Gastroesophageal sphincter (tissue), 4 donors: ENCODE measurements around the gene PNPLA7. TPM values are rescaled to one million over a fixed set of nuclear protein-coding genes. Genes with fewer than 3 reads are reported as not detected.

ENCODE experiments used
- ATAC-seq: fragments of 150-250 bp; one replicate; pipeline ENCODE4 v1.9.1; 2016; ENCODE audit warnings: mild to moderate bottlenecking, moderate library complexity
- H3K27ac ChIP-seq, 4 donors: fragments of 200-600 bp; sonication (generic) in 3 of 4; 1 replicate in 3 of 4; 2 replicates in 1 of 4; pipeline ENCODE4 v1.5.1; 2016 to 2019
- H3K27me3 ChIP-seq: fragments of 200-600 bp; sonication (generic); one replicate; pipeline ENCODE4 v1.5.1; 2019
- H3K36me3 ChIP-seq, 2 donors: fragments of 200-600 bp; sonication (generic); one replicate each; pipeline ENCODE4 v1.5.1; 2019; ENCODE audit warnings: control low read depth in 1 of 2
- H3K4me1 ChIP-seq, 3 donors: fragments of 200-600 bp; sonication (generic); 1 replicate in 2 of 3; 2 replicates in 1 of 3; pipeline ENCODE4 v1.5.1; 2016 to 2019; ENCODE audit warnings: control low read depth in 2 of 3
- H3K4me3 ChIP-seq, 2 donors: fragments of 200-600 bp; sonication (generic); one replicate each; pipeline ENCODE4 v1.5.1; 2019; ENCODE audit warnings: mild to moderate bottlenecking in 1 of 2, moderate library complexity in 1 of 2
- H3K9me3 ChIP-seq, 3 donors: fragments of 200-600 bp; sonication (generic); one replicate each; pipeline ENCODE4 v1.5.1; 2017 to 2019; ENCODE audit warnings: control low read depth in 2 of 3
- EP300 ChIP-seq: sonication (generic); formaldehyde crosslinking; IDR thresholded peaks from one replicate; pipeline ENCODE4 v1.6.1; 2017; ENCODE audit warnings: antibody characterized with exemption, mild to moderate bottlenecking
- POLR2A ChIP-seq, 2 donors: fragments of 450-650 bp; IDR thresholded peaks; one replicate each; pipeline ENCODE4 v1.6.1; 2017; ENCODE audit warnings: antibody characterized with exemption in 2 of 2, mild to moderate bottlenecking in 2 of 2, moderate library complexity in 1 of 2
- POLR2AphosphoS5 ChIP-seq: sonication (generic); formaldehyde crosslinking; IDR thresholded peaks from one replicate; pipeline ENCODE4 v1.6.1; 2017; ENCODE audit warnings: antibody characterized with exemption
- WGBS, 2 donors: methylation state at CpG; one replicate each; pipeline ENCODE4 v1.1.5; 2018; ENCODE audit warnings: low coverage in 1 of 2; 5-methylcytosine and 5-hydroxymethylcytosine counted together
- total RNA-seq, 4 donors: library from RNA; depleted of rRNA; stranded (reverse); fragments of >200 nt; gene quantifications; one replicate each; pipeline ENCODE4 v1.1.0, GENCODE V29; 2016
- TF ChIP-seq, protein P1 (sequence below), 4 experiments: fragments of 200-600 bp in 2 of 4; fragments of 450-650 bp in 2 of 4; sonication (generic) in 1 of 4; IDR thresholded peaks; one replicate each; pipeline ENCODE4 v1.5.1; 2017 to 2019; ENCODE audit warnings: antibody characterized with exemption in 4 of 4, mild to moderate bottlenecking in 2 of 4, moderate library complexity in 2 of 4

Gene PNPLA7
- total RNA-seq, 4 donors from 2014 or later: 2.0 to 11.2 (median 6.6) TPM

DNA sequence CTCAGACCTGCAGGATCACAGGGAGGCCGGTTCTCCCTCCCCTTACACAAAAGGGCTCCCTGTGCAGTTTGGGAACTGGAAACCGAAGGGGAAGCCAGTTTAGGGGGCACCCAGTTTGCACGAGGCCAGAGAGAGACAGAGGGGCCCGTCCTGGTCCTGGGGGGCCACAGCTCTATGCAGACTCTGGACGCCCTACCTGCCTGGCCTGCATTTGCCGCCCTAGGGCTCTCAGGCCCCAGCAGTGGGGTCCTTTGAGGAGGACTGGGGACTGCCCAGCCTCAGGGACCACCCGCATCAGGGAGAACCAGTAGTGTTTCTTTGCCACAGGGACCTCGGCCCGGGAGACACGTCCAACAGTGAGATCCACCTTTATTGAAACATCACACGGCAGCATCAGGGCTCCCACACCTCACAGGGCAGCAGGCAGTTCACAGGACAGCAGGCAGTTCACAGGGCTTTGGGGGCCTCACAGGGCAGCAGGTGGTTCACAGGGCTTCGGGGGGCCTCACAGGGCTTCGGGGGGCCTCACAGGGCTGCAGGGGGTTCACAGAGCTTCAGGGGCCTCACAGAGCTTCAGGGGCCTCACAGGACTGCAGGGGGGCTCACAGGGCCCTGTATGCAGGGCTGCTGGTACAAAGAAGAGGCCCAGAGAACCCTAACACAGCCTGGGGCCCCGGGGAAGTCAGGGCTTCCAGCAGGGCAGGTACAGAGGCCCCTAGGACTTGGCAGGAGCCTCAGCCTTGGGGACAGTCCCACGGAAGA is 90.4 kb downstream of the PNPLA7 start:
- WGBS, 2 donors: 43% methylated on average over 1 of the region's 15 CpGs; no CpG with 5 or more reads in 1 of the 2 donors
- H3K36me3 ChIP-seq: peaks cover 0 to 44% of the 10 kb centered on the region in 2 donors
- no peaks in the 10 kb centered on the region for H3K9me3 ChIP-seq
- TF ChIP-seq, protein P1, sequence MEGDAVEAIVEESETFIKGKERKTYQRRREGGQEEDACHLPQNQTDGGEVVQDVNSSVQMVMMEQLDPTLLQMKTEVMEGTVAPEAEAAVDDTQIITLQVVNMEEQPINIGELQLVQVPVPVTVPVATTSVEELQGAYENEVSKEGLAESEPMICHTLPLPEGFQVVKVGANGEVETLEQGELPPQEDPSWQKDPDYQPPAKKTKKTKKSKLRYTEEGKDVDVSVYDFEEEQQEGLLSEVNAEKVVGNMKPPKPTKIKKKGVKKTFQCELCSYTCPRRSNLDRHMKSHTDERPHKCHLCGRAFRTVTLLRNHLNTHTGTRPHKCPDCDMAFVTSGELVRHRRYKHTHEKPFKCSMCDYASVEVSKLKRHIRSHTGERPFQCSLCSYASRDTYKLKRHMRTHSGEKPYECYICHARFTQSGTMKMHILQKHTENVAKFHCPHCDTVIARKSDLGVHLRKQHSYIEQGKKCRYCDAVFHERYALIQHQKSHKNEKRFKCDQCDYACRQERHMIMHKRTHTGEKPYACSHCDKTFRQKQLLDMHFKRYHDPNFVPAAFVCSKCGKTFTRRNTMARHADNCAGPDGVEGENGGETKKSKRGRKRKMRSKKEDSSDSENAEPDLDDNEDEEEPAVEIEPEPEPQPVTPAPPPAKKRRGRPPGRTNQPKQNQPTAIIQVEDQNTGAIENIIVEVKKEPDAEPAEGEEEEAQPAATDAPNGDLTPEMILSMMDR (IDR thresholded peaks at IDR 0.05): no peak
- no peak for TF ChIP-seq POLR2AphosphoS5
- TF ChIP-seq POLR2A (IDR thresholded peaks at IDR 0.05): no peak
- TF ChIP-seq EP300: no peak
- ATAC-seq: no peak
- H3K27me3 ChIP-seq: no peaks in the 10 kb centered on the region
- peaks cover 0 to 67% (median 21%) of the 10 kb centered on the region in 3 donors for H3K4me1 ChIP-seq
- H3K27ac ChIP-seq: peak overlapping the region; percentile 7 to 80 (median 70)
- H3K4me3 ChIP-seq: peak overlapping the region; percentile 26 to 74

DNA sequence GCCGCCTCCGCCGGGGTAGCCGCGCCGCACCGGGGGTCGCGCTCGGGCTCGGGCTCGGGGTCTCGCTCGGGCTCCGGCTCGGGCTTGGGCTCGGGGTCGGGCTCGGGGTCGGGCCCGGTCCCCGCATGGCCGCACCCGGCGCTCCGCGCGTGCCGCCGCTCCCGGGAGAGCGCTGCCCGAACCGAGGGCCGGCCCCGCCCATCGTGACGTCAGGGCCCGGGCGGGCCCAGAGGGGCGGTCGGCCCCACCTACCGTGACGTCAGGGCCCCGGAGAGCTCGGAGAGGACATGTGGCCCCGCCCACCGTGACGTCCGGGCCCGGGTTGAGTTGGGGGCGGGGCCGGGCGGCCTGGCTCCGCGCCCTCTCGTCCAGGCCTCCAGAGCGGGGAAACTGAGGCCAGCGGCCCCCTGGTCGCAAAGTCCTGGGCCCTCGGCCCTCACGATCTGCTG is 91.0 kb downstream of the PNPLA7 start, which contains the start of gene NSMF:
TSS of gene NSMF (minus strand) at position 183 of the 449 bp plus-strand sequence. CDS start 232 bp downstream, outside the sequence.
- H3K27ac ChIP-seq: peak within 1 kb of the TSS; percentile 7 to 80 (median 70)

DNA sequence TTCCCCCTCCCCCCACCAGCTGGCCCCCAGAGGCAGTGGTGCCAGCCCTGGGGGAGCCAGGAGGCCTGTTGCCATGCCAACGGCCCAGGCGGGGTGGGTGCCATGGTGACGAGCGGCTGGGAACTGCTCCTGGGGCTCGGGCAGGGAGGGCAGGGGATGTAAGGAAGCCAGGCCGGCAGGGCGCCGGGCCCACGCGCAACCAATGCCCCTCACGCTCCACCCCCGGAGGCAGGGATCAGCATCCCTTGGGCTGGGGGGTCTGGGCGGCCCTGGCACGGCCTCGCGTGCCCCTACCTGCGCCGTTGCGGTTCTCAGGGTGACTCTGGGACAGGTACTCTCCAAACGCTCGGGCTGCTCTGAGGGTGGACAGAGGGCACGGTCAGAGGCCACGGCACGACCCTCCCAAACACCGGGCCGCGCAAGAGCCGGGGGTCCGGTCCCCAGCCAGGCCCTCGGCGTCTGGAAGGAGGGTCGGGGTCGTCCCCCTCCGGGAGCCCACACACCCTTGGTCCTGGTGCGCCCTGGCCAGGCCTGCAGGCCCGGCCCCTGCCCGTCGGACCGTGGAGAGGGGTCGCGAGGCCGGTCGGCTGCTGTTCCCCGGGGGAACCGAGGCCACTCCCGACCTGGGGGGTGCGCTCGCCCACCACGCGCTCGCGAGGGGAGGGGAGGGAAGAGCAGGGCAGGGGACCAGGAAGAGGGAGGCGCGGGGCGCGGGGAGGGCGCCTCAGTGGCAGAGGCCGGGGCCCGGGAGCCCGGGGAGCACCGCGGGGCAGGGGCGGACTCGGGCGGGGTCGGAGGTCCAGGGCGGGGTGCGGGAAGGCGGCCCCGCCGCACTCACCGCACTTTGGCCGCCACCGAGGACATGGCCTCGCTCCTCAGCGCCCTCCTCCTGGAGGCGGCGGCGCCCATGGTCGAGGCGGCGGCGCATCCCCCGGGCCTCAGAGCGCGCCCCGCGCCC is 91.7 kb downstream of the PNPLA7 start:
- Histone ChIP-seq H3K9me3 (no peaks in the 10 kb centered on the region), H3K4me1 (peaks cover 0 to 79% (median 27%) of the 10 kb centered on the region in 3 donors), H3K36me3 (peaks cover 0 to 39% of the 10 kb centered on the region in 2 donors), H3K4me3 (peak overlapping the region; percentile 67 to 74), H3K27me3 (no peaks in the 10 kb centered on the region), H3K27ac (peak overlapping the region; percentile 5 to 80 (median 70))
- ATAC-seq: peak; percentile 29
- no CpG with 5 or more reads among the region's 88 CpGs for WGBS, 2 donors
- TF ChIP-seq, protein P1 (IDR thresholded peaks at IDR 0.05): no peak
- TF ChIP-seq POLR2A (IDR thresholded peaks at IDR 0.05): no peak
- TF ChIP-seq EP300: no peak
- TF ChIP-seq POLR2AphosphoS5: no peak

More for the DNA sequence above, 91.0 kb downstream of the PNPLA7 start, which contains the start of gene NSMF:
- Histone ChIP-seq H3K9me3 (no peaks in the 10 kb centered on the region), H3K36me3 (peaks cover 0 to 44% of the 10 kb centered on the region in 2 donors), H3K4me1 (peaks cover 0 to 73% (median 26%) of the 10 kb centered on the region in 3 donors), H3K27me3 (no peaks in the 10 kb centered on the region), H3K4me3 (peak within 1 kb of the TSS; percentile 67 to 74)
- no CpG with 5 or more reads among the region's 62 CpGs for WGBS, 2 donors
- peak; percentile 75 to 92 for TF ChIP-seq POLR2A (IDR thresholded peaks at IDR 0.05)
- TF ChIP-seq, protein P1 (IDR thresholded peaks at IDR 0.05): peak in 1 of 4 experiments; percentile 14
- peak; percentile 45 for TF ChIP-seq POLR2AphosphoS5
- TF ChIP-seq EP300: no peak
- ATAC-seq: peak; percentile 88

DNA sequence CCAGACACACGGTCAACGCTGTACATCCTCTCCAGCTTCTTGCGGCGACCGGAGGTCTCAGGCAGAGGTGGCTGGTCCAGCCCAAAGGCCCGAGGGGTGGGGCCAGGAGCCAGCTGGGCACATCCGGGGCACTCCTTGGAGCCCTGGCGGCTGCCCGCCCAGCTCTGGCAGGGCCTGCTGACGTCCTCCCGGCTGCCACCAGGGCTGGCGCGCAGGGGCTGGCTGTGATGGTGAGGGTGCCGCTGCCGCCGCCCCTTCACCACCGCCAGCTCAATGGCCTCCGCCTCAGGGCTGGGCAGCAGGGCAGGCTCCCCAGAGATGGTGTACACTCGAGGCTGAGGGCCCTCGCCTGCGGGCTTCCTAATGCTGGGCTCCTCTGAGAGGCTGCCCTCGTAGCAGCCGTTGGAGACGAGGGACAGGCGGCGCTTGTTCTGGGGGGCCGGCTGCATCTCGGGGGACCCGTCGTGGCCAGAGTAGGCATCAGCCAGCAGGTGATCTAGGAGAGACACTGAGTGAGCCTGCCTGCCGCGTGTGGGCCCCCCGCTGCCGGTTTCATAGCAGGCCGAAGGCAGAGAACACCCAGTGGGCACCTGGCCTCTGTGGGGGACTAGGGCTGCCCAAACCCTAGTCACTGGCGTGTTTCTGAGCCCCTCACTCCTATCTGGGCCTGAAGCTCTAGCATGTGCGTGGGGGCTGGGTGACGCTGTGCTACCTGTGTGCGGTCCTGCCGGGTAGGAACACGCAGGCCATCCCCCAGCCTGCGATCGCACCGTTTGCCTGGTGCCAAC is 92.6 kb downstream of the PNPLA7 start:
- Histone ChIP-seq H3K27ac (peak overlapping the region in 3 of 4 donors; percentile 62 to 80 (median 78)), H3K36me3 (peaks cover 0 to 38% of the 10 kb centered on the region in 2 donors), H3K4me1 (peaks cover 0 to 86% (median 27%) of the 10 kb centered on the region in 3 donors), H3K9me3 (no peaks in the 10 kb centered on the region), H3K4me3 (peak overlapping the region in 1 of 2 donors; percentile 74), H3K27me3 (no peaks in the 10 kb centered on the region)
- no CpG with 5 or more reads among the region's 44 CpGs for WGBS, 2 donors
- TF ChIP-seq, protein P1 (IDR thresholded peaks at IDR 0.05): no peak
- TF ChIP-seq EP300: no peak
- no peak for TF ChIP-seq POLR2AphosphoS5
- no peak for TF ChIP-seq POLR2A (IDR thresholded peaks at IDR 0.05)
- ATAC-seq: no peak
